ENCODE data around the gene HDAC5.
"Not testable (repeated sequence)": the region's sequence is repeated elsewhere in the genome, so short reads cannot be mapped to it uniquely, and the experiment has no call there.

HDAC5 gene

DNA sequence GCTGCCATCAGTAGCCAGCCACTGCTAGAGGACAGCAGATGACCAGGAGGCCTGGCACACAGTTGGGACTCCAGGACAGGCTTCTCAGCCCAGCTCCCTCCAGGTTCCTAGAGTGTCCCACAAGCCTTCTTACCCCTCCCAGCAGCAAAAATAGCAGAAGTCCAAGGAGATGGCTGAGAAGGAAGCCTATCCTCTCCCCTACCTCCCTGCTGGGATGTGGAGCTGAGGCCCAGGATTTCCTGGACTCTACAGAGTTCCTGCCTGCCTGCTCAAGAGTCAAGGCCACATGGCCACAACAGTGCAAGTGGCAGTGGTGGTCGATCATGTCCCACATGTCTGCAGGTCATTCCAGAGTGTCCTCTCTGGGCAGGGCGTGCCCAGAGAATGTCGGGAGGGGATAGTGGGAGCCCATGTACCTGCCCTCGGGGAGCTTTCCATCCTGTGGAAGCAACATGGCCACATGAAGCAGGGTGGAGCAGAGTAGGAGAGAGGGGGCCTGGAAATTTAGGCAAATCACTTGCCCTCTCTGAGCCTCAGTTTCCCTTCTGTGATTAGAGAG, 10.6 kb upstream of the HDAC5 start:
- DNase-seq (ENCODE audit: low read depth) = no peak

- DNase-seq (ENCODE audit: low read depth) = no peak
Observed at GRCh38 chr17:44132275-44132821, 8.9 kb upstream of the HDAC5 start.

DNA sequence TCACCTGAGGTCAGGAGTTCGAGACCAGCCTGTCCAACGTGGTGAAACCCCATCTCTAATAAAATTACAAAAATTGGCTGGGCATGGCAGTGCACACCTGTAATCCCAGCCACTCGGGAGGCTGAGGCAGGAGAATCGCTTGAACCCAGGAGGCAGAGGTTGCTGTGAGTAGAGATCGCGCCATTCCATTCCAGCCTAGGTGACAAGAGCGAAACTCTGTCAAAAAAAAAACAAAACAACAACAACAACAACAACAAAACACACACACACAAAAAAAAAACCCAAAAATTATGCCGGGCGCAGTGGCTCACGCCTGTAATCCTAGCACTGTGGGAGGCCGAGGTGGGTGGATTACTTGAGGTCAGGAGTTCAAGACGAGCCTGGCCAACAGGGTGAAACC, 7.9 kb upstream of the HDAC5 start:
- DNase-seq (ENCODE audit: low read depth) = not testable (repeated sequence)

DNA sequence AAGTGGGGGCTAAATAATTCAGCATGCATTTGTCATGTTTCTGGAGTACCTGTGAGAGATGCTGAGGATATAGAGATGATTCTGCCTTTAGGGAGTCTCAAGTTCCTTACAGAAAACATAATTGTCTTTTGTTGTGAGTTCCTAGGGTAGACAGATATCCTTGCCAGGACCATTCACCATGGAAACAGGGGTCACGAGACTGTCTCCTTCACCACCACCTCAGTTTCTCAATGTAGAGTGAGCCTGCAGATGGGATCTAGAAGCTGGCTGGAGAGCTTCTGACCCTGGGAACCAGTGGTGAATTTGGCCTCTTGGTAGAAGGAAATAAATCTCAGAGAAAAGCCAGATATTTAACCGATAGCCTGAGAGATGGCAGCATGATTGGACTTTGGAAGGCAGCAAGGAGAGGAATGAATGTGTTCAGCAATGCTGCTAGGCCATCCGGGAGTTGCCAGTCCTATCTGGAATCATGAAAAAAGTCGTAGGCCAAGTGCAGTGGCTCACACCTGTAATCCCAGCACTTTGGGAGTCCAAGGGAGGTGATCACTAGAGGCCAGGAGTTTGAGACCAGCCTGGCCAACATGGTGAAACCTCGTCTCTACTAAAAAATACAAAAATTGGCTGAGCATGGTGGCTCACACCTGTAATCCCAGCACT, 7.4 kb upstream of the HDAC5 start:
- no peak for DNase-seq (ENCODE audit: low read depth)

DNA sequence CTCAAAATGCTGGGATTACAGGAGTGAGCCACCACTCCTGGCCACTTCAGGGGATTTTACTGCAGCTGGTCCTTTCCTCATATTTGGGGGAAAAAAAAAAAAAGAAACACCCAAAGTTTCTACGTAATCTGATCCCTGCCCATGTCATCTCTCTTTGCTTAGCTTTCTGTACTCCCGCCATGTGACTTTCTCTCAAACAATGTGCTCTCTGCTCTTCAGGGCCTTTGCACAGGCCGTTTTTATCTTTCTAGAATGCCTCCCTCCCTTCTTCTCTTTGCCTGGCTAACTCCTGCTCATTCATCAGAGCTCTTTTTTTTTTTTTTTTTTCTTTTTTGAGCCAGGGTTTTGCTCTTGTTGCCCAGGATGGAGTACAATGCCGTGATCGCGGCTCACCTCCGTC, 4.9 kb upstream of the HDAC5 start:
- no peak for DNase-seq (ENCODE audit: low read depth)

DNA sequence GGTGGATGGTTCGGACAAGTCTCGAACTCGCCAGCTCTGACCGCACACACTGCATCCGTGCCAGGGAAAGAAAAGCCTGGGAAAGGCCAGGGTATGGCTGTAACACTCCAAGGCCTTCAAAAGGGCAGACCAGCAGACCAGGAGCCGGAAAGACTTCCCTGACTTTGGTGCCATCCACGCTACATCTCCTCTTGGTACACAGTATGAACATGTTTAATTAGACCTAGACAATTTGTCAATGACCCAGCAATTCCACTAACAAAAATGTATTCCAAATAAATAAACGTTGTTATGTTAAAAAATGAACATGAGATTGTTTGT, 637 bp upstream of the HDAC5 start:
- no peak for DNase-seq (ENCODE audit: low read depth)

DNA sequence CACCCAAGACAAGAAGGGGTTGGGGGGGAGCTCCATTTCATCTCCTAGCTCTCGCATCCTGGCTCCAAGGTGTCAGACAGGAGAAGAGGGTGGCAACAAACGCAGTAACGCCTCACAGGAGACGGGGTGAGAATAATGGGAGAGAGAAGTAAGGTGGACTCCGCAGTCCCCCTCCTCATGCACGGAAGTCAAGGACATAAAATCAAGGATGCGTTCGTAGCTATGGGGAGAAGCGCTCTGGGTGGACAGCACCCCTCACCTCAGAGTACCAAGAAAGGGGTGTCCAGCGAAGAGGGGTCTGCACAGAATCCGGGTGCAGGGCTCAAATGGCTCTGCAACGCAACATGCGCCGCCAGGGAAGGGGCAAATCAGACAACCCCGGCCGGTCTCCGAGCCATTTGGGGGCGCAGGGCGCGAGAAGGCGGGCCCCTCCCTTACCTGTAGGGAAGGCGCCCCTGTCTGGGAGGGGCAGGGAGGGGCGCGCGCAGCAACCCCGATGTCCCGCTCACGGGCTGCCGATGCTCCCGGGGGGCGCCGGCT, 555 bp downstream of the HDAC5 start:
- DNase-seq (ENCODE audit: low read depth) = no peak

GRCh38 chr17:44121997-44122815, 1.2 kb downstream of the HDAC5 start:
- no peak for DNase-seq (ENCODE audit: low read depth)

DNA sequence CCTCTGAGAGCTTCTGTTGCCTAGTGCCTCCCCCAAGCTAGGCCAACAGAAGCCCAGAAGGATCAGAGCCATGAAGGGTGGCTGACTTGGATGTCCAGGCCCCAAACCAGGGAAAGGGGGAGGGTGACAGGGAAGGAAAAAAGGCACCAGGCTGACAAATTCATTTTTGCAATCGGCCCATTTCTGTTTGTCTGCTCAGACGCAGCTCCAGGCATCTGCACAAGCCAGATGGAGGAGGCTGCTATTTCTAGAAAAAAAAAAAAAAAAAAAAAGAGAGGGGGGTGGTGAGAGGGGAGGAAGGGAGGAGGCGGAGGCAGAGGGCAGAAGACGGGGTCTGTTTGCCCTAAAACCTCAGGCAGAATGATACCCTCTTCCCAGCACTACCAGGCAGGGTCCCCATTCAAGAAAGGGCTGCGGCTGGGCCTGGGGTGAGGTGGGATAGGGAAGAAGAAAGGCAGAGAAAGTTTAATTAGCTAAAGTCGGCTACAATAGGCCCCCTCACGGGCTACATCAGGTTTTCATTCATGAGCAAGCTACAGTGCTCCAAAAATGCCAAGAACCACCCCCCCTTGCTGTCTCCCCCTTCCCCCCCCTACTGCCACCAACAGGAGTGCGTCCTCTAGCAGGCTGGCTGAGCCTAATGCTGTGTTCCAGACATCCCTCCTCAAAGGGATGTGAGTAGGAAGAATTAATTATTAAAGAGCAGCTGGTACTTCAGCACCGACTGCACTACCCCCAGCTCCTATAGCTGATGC, 2.4 kb downstream of the HDAC5 start:
- no peak for DNase-seq (ENCODE audit: low read depth)

DNA sequence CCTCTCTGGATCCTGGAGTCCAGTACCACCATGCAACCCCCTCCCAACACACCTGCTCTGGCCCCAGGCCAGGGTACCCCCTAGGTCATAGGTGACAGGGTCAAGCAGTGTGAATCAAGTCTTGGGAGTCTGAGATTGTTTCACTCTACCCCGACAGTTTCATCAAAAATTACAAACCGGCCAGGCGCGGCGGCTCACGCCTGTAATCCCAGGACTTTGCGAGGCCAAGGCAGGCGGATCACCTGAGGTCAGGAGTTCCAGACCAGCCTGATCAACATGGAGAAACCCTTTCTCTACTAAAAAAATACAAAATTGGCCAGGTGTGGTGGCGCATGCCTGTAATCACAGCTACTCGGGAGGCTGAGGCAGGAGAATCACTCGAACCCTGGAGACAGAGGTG, 3.2 kb downstream of the HDAC5 start:
- not testable (repeated sequence) for DNase-seq (ENCODE audit: low read depth)

DNA sequence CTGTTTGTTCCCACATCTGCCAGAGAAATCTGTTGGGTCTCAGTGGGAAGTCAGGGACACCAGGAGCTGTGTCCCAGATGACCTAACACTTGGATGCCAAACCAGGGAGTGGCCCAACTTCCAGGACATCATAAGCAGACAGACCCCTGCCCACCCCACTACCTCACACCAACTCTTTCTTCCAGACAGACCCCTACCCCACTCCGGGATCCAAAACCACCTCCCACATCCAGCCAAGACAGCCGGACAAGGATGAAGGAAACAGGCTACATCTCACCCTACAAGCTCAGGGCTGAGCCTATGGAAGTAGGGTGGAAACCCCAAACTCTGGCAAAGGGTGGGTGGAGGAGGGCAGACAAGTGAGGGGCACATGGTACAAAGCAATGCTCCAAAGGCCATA, 3.6 kb downstream of the HDAC5 start:
- DNase-seq (ENCODE audit: low read depth) = no peak

- DNase-seq (ENCODE audit: low read depth) = no peak
Observed at GRCh38 chr17:44119062-44119461, 4.4 kb downstream of the HDAC5 start.

GRCh38 chr17:44118427-44119050, 4.9 kb downstream of the HDAC5 start:
- no peak for DNase-seq (ENCODE audit: low read depth)

- DNase-seq (ENCODE audit: low read depth) = no peak
Observed at GRCh38 chr17:44117351-44117750, 6.1 kb downstream of the HDAC5 start.

DNA sequence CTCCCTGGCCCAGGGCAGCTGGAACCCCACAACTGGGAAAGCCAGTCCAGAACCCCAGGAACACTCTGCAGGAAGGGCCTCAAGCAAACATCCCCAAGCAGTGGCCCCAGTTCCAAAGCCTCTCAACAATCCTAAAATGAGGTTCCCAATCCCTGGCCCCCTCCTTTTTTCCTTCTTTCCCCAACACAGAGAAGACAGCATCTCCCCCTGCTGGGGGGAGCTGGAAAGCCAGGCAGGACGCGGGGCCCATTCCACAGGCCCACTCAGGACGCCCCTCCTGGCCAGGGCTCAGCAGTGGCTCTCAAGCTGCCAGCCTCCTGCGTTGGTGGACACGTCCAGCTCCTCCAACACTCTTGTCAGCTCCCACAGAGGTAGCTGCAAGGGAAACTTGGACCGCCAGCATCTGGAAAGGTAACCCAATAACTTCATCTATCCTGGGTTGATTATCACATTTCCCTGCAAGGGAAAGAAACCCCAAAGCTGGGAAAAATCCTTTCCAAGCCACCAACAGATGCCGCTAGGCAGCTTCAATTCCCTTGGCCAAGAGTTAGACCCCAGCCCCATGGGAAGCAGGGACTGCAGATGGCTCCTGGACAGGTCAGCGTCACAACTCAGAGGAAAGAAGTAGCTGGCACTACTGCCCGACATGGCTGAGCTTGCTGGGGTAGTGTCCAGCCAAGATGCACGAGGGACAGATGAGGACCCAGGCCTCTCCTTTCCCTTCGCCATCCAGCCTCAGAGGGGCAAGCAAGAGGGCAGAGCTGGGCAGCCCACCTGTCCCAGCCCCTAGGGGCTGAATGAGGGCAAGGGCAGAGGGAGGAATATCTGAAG, 7.6 kb downstream of the HDAC5 start:
- DNase-seq (ENCODE audit: low read depth) = no peak

GRCh38 chr17:44113868-44114840, 9.3 kb downstream of the HDAC5 start:
- no peak for DNase-seq (ENCODE audit: low read depth)

- DNase-seq (ENCODE audit: low read depth) = no peak
Observed at GRCh38 chr17:44113382-44113781, 10.1 kb downstream of the HDAC5 start.

DNA sequence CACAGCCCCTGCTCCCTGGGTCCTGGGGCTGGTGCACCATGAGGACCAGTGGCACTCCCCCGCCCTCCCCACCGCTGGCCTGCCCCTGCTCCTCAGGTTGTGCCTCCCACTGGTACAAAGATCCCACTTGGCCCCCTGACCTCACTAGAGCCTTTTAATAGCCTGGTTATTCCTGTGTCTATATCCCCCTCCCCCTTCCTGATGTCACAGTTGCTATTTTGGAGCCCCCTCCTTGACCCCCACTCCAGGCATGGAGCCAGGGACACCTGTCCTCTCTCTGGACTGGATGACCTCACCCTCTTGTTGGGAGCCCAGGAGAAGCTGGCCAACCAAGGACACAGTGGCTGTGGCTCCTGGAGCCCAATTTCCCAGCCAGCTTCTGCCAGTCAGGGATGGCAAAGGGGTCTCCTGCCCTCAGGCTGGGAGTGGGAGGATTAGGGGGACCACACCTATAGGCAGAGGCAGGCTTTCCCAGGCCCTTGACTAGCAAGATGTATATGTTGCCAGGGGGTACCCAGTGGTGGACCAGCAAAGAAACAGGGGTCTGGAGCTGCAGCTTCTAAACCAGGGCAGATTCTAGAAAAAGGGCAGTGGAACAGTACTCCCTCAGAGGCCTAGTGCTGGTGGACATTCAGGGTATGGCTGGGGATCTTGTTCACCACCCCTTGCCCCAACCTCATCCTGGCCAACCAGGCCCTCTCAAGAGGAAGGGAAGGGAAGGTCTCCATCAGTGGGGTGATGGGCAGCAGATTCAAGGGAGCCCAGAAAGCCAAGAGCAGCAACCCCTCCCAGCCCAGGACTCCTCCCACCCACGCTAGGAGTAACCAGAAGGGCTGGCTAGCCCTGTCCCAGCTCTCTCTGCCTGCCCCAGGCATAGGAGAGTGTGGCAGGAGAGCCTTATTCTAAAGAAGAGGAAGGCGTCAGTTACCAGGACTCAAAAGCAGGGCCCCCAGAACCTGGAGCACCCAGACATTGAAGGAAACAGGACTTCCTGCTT, 10.9 kb downstream of the HDAC5 start:
- no peak for DNase-seq (ENCODE audit: low read depth)
